Liver (tissue), 3 donors: ENCODE measurements around the gene ZP4.

ENCODE experiments used
- CTCF ChIP-seq: fragments of 150-350 bp; IDR thresholded peaks from 2 replicates; pipeline ENCODE4 v1.5.1; 2017; ENCODE audit warnings: improper control_type of control experiment, low read depth, low read length; ENCODE audit not compliant: missing input control
- EGR1 ChIP-seq, 2 donors: IDR thresholded peaks; 2 replicates each; pipeline ENCODE4 v1.6.1; 2016 to 2018; ENCODE audit warnings: antibody characterized with exemption in 2 of 2, low read depth in 2 of 2
- GABPA ChIP-seq, 2 donors: IDR thresholded peaks in 1 of 2; conservative IDR thresholded peaks in 1 of 2; 2 replicates each; pipeline ENCODE4 v1.6.1; 2016; ENCODE audit warnings: antibody characterized with exemption in 2 of 2, mild to moderate bottlenecking in 1 of 2, moderate library complexity in 1 of 2
- JUND ChIP-seq, 2 donors: IDR thresholded peaks; 2 replicates each; pipeline ENCODE4 v1.6.1; 2016; ENCODE audit warnings: antibody characterized with exemption in 2 of 2
- MAX ChIP-seq: IDR thresholded peaks from 2 replicates; pipeline ENCODE4 v1.6.1; 2016; ENCODE audit warnings: antibody characterized with exemption
- RAD21 ChIP-seq, 2 donors: IDR thresholded peaks; 2 replicates each; pipeline ENCODE4 v1.6.1; 2016; ENCODE audit warnings: antibody characterized with exemption in 2 of 2, mild to moderate bottlenecking in 2 of 2
- REST ChIP-seq: IDR thresholded peaks from 2 replicates; pipeline ENCODE4 v1.6.1; 2016; ENCODE audit warnings: antibody characterized with exemption, mild to moderate bottlenecking
- RXRA ChIP-seq, 2 donors: IDR thresholded peaks; 2 replicates each; pipeline ENCODE4 v1.6.1; 2017 to 2018; ENCODE audit warnings: antibody characterized with exemption in 2 of 2, mild to moderate bottlenecking in 1 of 2
- SP1 ChIP-seq: IDR thresholded peaks from 2 replicates; pipeline ENCODE4 v1.6.1; 2018; ENCODE audit warnings: antibody characterized with exemption, mild to moderate bottlenecking
- YY1 ChIP-seq: IDR thresholded peaks from 2 replicates; pipeline ENCODE4 v1.6.1; 2016; ENCODE audit warnings: antibody characterized with exemption, mild to moderate bottlenecking
- ZBTB33 ChIP-seq: IDR thresholded peaks from 2 replicates; pipeline ENCODE4 v1.6.1; 2016; ENCODE audit warnings: antibody characterized with exemption
- donor health status: healthy.
- donor health status: healthy.

DNA sequence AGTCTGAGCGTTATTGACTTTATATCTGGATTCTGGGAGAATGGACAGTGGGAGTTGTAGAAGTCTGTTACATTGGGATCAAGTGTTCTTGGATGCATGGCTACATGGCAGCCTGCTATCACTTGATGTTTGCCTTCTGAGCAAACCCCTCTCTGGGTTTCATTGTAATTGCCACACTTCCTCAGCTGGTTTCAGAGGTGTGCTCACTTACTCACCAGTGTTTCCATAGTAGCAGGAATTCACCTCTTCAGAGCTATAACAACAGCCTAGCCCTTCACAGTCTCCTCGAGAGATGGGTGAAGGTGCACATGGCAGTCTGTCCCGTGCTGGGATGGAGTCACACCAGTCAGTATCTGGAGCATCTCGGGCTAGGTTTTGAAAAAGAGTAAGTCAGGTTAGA is 2.6 kb downstream of the ZP4 start:
- TF ChIP-seq GABPA (IDR thresholded peaks at IDR 0.05 in 1 of 2, conservative IDR thresholded peaks at IDR 0.05 in 1 of 2) (no peak), CTCF (no peak), RAD21 (IDR thresholded peaks at IDR 0.05) (no peak), RXRA (IDR thresholded peaks at IDR 0.05) (no peak), EGR1 (IDR thresholded peaks at IDR 0.05; ENCODE audit: low read depth in 2 of 2) (no peak), JUND (IDR thresholded peaks at IDR 0.05) (no peak), MAX (no peak), SP1 (no peak), ZBTB33 (no peak), YY1 (no peak), REST (no peak)
